ENCODE measurements around the gene SCAI. TPM values are rescaled to one million over a fixed set of nuclear protein-coding genes. Genes with fewer than 3 reads are reported as not detected.

SCAI gene
- total RNA-seq, 1 donor: 9.1 TPM

GRCh38 chr9:125140576-125140975 is 2.8 kb downstream of the SCAI start:
- no peak for DNase-seq (ENCODE audit: low read depth)
- no peak overlapping the region for H3K4me3 ChIP-seq (ENCODE audit: low read depth, low read length)
- TF ChIP-seq CTCF (IDR thresholded peaks at IDR 0.05; ENCODE audit: insufficient read depth, low read depth, low read length): no peak

- H3K4me3 ChIP-seq (ENCODE audit: low read depth, low read length): no peak overlapping the region
- no peak for TF ChIP-seq CTCF (IDR thresholded peaks at IDR 0.05; ENCODE audit: insufficient read depth, low read depth, low read length)
- peak; percentile 49 for DNase-seq (ENCODE audit: low read depth)
Measured at GRCh38 chr9:125137200-125137599, 6.1 kb downstream of the SCAI start.

- TF ChIP-seq CTCF (IDR thresholded peaks at IDR 0.05; ENCODE audit: insufficient read depth, low read depth, low read length): no peak
- DNase-seq (ENCODE audit: low read depth): no peak
- H3K4me3 ChIP-seq (ENCODE audit: low read depth, low read length): no peak overlapping the region
Measured at GRCh38 chr9:125134976-125135375, 8.4 kb downstream of the SCAI start.

GRCh38 chr9:125133403-125134329 is 9.7 kb downstream of the SCAI start:
- no peak overlapping the region for H3K4me3 ChIP-seq (ENCODE audit: low read depth, low read length)
- peak; percentile 17 for DNase-seq (ENCODE audit: low read depth)
- TF ChIP-seq CTCF (IDR thresholded peaks at IDR 0.05; ENCODE audit: insufficient read depth, low read depth, low read length): no peak

- H3K4me3 ChIP-seq (ENCODE audit: low read depth, low read length): no peak overlapping the region
- no peak for DNase-seq (ENCODE audit: low read depth)
- no peak for TF ChIP-seq CTCF (IDR thresholded peaks at IDR 0.05; ENCODE audit: insufficient read depth, low read depth, low read length)
Measured at GRCh38 chr9:125131778-125132177, 11.6 kb downstream of the SCAI start.

GRCh38 chr9:125126019-125126746 is 17.1 kb downstream of the SCAI start:
- peak; percentile 97 for DNase-seq (ENCODE audit: low read depth)
- TF ChIP-seq CTCF (IDR thresholded peaks at IDR 0.05; ENCODE audit: insufficient read depth, low read depth, low read length): no peak
- no peak overlapping the region for H3K4me3 ChIP-seq (ENCODE audit: low read depth, low read length)
